NCI-H2171 treated with DMSO at 0.1 percent for 48 hours (cell line): ENCODE data around the gene UNK.
A peak's percentile ranks its signal among the peaks of the same experiment; 100 is the strongest.

Source experiments
- DNase-seq: peaks from one replicate; lab custom pipeline; 2025; lab: John Stamatoyannopoulos, UW

Gene UNK

DNA sequence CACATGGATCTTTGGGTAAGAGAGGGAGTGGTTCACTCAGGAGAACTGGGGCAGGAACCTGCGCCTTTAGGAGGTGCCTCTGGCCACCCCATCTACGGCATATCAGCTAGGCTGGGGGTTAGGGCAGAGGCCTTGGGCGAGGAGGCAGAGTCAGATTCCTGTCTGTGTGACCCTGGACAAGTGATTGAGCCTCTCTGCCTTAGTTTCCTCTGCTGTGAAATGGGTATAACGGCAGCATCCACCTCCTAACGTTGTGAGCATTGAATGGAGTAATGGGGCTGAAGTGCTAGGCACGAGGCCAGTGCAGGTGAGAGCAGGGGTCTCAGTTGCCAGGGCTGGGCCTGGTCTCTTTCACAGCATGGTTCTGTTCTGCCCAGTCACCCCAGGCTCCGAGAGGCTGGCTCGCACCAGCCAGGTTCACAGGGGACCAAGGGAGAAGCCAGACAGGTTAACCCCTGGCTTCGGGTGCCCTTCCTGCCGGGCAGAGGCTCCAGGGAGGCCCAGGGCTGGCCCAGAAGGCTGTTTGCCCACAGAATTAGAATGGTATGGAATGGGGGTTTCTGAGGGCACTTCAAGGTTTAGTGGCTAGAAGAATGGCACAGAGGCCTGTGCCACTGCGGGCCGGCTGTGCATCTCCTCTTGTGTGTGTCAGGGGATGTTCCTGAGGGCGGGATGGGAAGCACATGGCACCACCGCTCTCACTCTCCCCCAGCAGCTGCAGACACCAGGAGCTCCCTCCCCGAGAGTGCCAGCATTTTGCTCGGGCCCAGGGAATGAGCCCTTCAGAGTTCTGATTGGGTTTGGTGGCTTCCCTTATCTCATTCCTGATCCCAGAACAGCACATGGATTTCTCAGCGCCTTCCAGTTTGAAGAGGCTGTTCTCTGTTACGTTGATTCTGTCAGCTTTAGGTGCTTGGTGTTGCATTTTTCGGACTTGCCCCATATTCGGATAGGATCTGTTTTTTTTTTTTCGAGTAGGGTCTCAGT, 35.8 kb downstream of the UNK start:
- DNase-seq, result no peak

DNA sequence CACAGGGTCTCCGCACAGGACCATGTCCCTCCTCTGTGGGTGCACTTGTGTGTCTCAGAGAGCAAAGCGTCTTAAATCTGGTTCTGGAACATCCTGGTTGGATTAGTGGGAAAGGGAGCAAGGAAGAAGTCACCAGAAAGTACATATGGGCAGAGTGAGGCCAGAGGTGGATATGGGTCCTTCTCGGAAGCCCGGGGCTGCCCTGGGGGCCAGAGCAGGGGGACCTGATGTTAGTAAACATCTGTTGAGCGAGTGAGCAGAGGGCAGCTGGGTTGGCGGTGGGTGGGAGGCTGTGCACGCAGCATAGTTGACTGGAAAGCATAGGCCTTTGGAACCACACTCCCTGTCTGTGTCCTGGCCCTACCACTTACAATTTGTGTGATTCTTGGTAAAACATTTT, 36.9 kb downstream of the UNK start:
- DNase-seq, result no peak

DNA sequence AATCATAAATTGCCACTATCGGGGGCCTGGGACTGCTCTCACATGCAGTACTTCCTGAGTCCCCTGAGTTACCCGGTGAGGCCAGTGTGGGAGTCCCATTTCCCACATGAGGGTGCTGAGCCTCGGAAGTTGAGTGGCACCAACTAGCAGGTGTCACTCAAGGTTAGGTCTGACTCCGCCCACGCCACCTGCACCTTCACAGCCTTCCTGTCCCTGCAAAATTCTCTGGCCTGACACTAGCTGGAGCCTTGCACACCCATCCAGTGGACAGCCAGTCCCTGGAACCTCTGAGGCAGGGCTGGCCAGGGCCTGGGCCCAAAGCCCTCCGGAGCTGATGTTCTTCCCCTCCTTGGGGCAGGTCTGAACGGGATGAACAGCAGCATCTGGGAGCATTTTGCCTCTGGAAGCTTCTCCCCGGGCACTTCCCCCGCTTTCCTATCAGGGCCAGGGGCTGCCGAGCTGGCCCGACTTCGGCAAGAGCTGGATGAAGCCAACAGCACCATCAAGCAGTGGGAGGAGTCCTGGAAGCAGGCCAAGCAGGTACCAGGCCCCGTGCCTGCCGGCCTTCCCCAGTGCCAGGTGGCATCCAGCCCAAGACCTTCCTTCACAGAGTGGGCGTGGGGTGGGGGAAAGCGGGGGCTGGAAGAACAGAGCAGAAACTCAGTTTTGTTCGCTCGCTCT, 37.7 kb downstream of the UNK start:
- DNase-seq, result peak; percentile 51

DNA sequence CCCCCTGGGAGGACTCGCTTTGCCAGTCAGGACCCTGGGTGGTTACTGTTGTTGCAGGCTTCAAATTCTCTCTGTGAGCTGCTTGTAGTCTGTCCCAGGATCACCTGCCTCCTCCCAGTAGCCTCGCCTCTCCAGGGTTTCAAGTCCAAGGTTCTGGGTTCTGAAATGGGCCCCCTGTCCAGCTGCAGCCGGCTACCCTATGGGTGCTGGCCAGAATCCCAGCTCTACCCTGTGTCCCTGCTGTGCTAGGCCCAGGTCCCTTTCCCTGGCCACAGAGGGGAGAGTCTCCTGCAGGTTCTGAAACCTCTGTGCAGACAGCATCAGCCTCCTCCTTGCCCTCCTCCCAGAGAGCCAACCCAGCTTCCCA, 38.2 kb downstream of the UNK start:
- DNase-seq, result no peak

DNA sequence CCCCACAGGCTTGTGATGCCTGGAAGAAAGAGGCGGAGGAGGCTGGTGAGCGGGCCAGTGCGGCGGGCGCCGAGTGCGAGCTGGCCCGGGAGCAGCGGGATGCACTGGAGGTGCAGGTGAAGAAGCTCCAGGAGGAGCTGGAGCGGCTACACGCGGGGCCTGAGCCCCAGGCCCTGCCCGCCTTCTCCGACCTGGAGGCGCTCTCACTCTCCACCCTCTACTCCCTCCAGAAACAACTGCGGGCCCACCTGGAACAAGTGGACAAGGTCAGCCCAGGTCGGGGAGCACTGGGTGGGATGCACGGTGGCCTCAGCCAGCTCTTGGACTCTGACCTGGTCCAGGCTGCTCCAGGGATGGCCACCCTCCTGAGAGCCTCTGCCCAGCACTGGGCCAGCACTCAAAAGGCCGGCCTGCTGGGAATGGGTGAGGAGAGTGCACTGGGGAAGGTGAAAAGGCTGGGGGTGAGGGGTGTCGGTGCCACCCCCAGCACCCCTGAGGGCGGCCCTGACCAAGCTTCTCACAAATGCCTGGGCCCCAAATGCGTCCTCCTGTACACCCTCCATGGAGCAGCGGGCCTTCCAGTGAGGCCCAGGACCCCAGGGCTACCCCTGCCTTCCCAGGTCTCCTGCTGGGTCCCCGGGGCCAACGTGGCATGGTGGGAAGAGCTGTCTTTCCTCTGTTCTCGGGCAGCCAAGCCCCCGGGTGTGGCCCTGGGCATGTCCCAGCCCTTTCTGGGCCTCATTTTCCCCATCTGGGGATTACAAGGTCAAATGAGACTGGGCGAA, 38.8 kb downstream of the UNK start:
- no peak for DNase-seq

DNA sequence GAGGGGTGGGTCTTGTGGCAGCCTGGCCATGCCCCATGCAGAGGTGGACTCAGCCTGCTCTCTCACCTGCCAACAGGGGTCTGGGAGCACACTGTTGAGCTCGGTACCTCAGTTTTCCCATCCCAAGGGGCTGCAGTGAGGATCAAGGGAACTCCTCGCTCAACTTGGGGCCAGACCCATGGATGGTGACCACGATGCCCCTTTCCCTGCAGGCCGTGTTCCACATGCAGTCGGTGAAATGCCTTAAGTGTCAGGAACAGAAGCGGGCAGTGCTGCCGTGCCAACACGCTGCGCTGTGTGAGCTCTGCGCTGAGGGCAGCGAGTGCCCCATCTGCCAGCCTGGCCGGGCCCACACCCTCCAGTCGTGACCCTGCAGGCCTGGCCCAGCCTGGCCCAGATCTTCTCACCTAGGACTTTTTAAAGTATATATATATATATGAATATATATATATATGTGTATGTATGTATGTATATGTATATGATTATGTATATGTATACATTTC, 39.5 kb downstream of the UNK start:
- DNase-seq, result no peak

DNA sequence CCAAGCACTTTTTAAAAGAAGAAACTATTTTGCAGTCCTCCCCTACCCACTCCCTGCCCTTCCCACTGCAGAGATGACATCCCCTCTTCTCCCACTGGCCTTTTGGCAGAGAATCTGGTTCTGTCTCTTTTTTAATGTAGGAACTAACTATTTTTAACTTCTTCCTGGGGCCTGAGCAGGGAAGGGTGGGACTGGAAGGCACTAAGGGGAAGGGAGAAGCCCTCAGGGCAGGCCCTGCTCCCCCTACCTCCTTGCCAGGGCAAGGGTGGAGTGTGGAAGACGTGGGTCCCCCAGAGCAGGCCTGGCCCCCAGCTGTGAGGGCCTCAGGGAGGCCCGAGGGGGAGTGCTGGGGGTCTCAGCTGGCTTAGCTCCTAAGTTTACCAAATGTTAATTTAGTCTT, 40.1 kb downstream of the UNK start:
- no peak for DNase-seq

DNA sequence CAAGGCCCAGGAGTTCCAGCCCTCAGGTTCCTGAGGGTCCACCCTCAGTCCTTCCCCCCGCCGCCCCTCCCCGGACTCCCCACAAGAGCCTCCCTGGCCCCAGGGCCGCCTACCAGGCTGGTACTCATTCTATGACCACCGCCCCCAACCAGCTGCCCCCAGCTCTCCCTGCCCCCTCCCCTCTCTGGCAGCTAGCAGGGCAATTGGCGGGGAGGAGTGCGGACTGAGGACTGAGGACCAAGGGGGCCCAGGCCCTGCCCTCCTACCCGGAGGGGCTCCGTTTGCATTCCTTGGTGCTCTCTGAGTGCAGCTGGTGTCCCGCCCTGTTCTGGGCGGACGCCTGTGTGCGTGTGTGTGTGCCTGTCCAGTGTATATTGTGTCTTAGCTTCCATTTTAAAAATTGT, 40.5 kb downstream of the UNK start:
- DNase-seq, result no peak

DNA sequence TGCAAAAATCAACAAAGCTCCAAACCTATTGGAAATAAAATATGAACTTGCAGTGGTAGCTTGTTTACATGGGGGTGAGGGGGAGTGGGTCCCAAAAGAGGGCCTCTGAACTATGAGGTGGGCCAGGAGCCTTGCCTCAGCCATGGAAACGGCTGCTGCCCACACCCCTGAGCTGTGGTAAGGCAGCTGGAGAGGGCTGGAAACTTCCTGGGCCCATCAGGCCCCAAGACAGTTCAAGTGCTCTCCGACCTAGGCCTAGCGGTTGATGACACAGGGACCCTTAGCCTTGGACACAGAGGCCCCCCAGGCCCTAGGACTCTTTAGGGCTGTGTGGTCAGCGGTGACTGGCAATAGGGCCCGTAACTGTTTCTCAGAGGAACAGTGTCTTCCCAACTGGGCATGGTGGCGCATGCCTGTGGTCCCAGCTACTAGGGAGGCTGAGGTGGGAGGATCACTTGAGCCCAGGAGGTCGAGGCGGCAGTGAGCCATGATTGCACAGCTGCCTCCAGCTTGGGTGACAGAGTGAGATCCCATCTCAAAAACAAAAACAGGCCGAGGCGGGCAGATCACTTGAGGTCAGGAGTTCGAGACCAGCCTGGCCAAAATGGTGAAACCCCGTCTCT, 41.3 kb downstream of the UNK start:
- no peak for DNase-seq

DNA sequence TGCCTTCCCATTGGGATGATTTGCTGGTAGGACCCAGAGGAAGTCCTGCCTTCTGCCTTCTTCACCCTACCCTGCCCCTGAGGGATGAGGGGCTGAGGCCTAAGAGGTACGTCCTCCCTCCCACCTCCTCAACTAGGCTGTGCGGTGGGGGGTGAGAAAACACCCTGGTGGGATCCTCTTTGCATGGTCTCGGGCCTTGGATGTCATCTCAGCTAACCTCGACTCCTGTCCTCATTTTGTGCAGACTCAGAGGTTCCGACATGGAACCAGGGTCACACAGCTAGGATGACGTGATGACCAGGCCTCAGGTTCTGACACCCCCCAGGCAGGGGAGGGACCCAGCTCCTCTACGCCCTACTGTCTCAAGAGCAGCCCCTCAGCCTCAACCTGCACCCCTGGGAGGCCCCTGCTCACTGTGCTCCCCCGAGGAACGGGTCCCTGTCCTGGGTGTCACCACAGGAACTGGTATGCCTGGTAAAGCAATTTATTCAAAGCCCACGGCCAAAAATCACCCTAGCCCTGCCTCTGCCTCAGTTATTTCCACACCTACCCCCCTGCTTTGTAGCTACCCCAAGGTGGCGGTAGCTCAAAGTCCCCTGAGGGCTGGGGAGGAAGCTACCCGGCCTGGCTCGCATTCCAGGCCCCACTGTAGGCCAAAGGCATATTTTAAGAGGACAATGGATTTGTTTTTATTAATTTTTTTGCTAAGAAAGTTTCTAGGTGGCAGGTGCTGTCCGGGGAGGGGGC, 42.1 kb downstream of the UNK start:
- no peak for DNase-seq

DNA sequence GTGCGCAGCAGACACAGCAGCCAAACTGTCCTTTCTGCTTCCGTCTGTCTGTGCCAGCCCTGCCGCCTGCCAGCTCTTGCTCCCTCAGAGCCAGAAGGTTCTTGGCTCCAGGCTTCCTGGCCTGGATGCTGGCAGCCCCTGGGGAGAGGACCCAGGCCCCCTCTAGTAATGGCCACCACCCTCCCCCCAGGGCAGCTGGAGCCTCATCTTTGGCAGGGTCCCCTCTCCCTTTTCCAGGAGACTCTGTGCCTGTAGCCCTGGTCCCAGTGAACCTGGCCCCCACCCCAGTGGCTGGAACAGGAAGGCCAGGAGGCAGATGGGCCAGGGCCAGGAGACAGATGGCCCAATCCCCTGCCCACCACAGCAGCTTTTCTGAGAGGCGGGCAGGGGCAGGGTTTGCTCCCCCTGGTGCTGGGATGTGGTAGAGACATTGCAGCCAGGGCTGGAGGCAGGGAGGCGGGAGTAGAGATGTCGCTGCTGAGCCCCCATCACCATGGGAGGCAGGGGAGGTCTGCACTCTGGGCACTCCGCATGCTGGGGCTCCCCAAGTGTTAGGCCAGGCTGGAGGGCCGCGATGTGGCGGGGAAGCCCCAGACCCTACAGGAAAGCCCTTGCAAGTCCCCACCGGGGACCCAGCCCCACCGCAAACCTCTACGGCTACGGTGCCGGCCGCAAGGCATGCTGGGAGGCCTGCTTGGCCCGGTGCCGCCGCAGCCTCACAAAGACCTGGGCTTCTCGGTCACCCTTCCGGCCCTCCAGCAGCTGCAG, 42.9 kb downstream of the UNK start:
- peak; percentile 85 for DNase-seq

DNA sequence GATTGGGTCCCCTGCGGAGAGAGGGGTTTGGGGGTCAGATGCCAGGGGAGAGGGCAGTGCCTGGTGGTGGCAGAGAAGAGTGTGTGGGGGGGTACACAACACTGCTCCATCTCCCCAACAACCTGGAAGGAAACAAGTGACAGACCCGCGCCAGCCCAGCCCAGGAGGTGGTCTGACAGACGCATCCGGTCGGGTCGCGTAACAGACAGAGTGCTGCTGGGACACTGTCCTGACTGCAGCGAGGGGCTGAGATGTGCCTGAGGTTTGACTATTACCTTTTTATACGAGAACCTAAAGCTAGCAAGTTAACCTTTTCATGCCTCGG, 43.4 kb downstream of the UNK start:
- DNase-seq, result peak; percentile 69

DNA sequence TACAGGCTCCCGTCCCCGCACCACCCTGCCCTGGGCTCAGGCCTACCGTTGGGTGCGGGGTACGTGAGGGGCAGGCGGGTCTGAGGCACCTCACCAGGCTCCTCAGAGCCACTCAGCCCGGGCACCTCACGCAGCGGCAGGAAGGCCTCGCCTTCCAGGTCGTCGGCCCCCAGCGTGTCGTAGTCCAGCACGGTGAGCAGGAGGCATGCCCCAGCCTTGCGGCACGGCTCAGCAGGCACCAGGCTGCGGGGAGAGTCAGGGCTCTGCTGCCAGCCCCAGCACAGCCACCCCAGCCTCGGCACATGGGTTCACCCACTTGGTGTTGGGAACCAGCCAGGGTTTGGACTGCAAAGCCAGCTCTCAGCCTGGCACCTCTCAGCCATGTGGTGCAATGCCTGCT, 44.1 kb downstream of the UNK start:
- DNase-seq, result no peak

DNA sequence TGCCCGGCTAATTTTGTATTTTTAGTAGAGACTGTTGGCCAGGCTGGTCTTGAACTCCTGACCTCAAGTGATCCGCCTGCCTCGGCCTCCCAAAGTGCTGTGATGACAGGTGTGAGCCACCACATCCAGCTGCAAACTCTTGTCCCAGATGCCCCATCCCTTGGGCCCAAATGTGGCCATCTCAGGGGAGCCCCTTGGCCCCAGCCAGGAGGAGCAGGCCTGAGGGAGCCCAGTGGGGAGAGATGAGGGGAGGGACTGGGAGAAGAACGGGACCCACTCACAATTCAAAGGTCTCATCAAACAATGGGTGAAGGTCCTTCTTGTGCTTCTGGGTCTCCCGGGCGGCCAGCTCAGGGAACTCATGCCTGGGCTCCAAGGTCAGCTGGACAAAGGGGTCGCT, 45.1 kb downstream of the UNK start:
- no peak for DNase-seq

DNA sequence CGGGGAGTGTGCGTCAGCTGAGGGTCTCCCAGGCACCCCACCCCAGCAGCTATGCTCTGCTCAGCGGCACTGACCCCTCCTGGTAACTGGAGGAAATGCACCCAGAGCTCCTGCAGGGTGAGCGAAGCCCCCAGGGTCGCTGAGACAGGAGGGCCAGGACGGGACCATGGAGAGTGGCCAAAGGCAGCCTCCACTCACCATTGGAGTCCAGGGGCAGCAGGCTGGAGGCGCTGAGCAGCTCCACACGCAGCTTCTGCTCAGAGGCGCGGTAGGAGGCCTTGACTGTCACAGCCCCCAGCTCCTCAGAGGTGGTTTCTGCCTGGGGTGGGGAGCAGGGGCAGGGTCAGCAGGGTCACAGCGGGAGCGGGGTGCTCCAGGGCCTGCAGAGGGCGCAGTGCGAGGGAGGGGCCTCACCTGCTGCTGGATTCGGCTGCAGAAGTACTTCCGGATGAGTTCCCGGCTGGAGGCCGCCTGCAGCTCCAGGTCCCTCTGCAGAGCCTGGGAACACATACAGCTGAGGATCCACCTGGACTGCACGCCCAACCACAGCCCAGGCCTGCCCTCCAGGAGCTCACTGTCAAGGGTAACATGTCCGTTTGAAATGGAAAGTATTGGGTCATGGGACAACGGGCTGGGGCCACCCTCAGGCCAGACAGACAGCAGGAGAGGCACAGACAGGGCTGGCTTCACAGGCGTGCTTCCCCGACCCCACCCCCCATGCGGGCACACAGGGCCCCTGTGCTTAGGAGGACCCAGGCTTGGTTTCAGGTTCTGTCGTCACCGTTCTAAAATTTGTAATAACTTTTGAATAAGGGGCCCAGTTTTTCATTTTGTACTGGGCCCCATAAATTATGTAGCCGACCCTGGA, 45.8 kb downstream of the UNK start:
- no peak for DNase-seq

DNA sequence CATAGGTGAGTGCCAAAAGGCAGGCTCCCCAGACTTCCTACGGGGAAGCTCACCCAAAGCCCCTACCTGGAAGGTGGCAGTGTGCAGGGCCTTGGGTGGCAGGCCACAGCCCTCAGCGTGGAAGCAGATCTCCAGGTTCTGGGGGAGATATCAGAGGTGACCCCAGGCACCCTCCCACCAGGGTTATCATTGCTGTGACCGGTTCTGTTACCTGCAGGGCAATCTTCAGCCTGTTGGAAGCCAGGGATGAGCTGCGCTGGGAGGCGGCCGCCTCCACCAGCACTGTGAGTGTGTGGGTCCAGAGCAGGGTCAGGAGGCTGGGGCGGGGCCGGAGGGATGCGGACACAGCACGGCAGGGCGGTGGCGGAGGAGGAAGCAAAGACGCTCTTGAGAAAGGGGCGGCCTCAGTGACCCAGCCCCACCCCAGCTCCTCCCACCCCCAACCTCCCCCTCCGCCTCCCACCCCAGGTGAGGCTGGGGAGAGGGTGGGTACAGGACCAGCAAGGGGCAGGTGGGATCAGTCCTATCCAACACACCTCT, 46.5 kb downstream of the UNK start:
- no peak for DNase-seq

DNA sequence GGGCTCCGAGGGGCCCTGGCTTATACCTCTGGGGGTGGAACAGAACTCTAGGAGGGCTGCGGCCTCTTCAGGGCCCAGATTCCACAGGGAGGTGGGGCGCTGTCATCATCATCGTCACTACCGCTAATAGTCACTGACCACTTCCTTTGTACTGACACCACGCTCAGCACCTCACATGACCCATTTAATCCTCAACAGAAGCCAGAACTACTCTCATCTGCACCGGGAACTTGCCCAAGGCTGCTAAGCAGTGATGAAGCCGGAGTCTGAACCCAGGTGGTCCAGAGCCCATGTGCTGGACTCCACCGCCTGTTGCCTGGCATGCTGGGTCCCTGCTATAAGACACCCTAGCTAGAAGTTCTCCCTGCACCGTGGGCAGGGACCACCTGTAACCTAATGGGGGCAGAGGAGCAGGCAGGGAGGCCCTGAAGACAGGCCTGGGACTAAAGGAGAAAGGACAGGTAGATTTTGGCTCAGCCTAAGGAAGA, 47.6 kb downstream of the UNK start:
- no peak for DNase-seq

DNA sequence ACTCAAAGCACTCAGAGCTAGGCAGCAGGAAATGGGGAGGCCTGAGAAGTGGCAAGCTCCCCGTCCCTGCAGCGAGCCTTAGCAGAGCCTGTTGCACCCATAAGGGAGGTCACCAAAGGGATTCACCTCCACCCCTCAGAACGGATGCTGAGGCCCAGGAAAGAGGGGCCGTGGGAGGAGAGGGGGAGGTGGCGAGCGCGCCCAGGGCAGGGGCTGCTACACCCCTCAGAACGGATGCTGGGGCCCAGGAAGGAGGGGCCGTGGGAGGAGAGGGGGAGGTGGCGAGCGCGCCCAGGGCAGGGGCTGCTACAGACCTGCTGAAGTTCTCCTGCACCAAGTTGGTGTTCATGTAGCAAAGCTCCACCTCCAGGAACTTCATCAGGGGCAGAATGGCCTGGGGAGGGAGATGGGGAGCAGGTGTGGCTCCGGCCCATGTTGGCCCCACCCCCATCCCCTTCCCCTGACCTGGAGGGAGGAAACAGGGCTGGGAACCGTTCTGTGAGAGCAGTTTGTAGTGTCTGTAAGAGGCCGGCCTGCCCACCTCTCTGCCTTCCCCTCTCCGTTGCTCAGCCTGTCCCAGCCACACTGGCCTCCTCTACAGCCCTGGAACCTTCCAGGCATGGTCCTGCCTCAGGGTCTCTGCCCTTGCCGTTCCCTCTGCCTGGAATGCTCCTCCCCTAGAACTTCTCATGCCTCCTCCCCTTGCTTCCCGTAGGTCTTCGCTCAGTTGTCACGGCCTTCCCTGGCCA, 48.2 kb downstream of the UNK start:
- no peak for DNase-seq
